NCI-H774 (cell line): ENCODE data around the gene CAMK2B.

Experiments
- DNase-seq: peaks from one replicate; lab custom pipeline; 2025; lab: John Stamatoyannopoulos, UW

CAMK2B gene

DNA sequence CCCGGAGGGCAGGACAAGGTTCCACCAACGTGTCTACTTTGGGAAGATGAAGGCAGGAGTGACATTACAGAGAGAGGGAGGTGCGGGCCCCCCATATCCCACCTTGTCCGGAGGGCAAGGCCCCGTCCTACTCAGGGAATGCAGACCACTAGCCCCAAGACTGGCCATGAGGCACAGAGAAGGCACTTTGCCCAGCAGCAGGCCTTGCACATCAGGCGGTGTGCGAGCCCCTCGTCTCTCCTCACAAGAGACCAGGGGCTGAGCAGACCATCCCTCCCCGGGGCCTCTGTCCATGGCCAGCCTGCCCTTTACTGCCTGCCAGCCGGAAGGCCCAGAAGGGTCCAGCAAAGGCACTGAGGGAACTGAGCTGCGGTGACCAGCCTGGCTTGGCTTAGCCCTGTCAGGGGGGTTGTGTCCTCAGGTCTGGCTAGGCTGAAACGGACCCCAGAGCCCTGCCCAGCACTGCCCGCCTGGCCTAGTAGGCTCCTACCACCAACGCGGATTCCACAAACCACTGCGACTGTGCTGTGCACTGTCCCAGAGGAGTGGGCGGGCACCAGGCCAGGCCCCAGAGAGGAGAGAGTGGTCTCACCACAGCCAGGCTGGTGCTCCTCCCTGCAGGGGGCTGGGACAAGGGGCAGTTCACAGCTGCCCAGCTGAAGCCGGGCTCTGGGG is 16.7 kb downstream of the CAMK2B start:
- DNase-seq, result no peak

DNA sequence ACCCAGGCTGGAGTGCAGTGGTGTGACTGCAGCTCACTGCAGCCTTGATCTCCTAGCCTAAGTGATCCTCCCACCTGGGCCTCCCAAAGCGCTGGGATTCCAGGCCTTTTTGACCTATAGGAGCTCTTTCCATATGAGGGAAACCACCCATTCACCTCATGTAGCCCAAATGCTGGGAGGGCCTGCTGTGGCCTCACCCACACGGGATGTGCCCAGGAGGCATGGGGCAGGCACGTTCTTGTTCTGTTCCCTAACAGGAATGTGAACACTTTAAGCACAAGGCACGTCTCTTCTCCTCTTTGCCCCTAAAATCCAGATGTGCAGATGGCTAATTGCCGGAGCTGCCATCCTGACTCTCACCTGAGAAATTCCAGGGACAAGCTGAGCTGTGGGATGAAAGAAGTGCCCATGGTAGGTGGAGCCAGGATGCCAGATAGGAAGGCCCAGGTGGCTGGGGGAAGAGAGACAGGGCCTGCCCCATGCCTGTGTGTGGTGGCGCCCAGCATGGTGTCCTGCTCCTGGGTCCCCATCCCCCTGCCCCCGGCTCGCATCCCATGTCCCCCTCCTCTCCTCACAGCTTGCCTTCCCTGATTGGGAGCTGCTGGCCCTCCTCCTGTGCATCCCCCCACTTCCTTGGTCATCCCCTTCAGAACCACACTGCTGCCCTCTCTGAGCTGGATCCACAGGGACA is 17.3 kb downstream of the CAMK2B start:
- DNase-seq, result no peak

DNA sequence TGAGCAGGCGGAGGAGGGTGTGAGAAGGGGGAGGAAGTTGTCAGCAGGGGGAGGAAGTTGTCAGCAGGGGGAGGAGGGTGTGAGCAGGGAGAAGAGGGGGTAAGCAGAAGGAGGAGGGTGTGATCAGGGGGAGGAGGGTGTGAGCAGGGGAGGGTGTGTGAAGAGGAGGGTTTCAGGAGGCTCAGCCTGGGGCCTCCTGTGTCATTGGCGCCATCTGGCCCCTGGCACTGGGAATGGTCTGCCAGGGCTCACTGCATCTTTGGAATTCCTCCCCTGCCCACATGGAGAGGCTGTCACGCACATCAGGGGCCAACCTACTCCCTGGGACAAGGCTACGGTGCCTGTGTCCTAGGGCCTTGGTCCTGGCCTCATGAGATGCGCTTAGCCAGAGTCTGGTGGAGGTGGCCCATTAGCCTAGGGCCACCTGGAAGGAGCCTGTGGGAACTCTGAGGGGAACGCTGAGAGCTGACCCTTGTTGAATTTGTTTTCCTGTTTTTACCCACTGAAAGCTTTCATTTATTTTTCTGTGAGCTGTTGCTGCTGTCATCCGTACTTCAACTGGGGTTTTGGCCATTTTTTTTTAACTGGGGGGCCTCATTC is 18.0 kb downstream of the CAMK2B start:
- DNase-seq, result no peak

GRCh38 chr7:44306606-44307005 is 18.8 kb downstream of the CAMK2B start:
- DNase-seq, result no peak

DNA sequence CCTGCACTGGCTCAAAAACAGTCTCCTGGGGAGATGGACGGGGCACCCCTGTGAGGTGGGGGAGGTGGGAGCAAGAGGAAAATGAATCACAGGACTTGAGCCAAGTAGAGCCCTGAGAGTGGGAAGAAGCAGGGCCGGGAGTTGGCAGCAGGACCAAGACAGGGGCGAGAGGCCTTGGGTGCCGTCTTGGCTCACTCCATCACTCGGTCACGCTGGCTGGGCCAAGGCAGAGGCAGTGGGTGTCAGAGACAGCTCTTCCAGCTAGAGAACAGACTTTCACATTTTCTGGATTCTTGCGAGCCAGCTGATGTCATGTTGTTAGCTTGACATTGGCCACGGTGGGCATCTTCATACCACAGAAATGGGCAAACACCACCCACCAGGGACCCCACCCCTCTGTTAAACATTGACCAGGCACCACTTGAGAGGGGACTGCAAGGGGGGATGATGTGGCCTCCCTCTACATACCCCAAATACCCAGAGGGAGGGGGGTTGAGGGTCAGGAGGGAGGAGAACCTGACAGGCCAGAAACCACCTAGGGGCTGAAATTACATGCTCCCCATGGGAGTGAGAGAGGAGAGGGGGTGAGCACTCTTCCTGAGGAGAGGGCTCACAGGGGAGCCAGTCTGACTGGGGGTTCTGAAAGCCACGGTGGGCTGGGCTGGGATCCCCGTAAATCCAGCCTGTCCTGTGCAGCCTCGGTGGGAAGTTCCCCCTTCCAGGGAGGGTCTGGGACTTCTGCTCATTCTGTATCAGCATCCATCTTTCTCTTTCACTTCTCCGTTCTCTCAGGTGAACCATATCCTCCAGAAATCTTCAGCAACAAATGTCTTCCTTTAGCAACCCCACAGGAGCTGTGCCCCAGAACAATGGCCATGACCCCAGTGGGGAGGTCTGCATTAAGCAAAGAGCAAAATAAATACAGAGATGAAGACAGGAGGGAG is 19.6 kb downstream of the CAMK2B start:
- DNase-seq, result no peak

DNA sequence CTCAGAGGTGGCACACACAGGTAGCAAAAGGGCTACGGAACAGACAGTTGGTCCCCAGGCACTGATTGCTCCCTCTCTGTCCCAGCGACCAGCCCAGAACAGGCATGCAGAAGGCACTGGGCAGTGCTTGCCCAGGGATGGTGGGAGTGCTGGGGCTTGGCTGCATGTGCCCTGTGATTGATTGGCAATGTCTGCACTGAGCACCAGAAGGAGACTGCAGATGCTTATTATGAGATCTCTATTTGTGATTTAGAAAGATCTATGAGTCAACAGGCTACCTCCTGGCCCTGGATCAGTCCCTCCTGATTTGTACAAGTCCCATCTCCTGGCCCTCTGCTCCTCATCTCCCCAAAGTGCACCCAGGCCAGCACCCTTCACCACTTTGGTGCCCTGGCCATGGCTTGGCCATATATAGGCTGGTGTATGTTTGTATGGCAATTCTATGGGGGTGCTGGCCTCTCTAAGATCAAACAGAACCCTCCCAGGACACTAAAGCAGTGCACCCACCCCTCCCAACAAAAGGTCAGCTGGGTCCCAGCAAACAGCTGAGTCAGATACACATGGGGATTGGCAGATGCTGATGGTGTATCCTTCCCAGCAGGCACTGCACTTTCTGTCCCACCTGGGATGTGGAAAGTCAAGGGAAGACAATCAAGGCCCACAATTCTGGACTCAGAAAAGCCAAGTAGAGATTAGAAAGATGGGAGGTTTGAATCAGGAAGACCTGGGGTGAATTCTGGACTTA is 30.9 kb downstream of the CAMK2B start:
- DNase-seq, result no peak

- DNase-seq, result no peak
These were observed 31.7 kb downstream of the CAMK2B start for GRCh38 chr7:44293561-44294324.

- DNase-seq, result no peak
These were observed 32.4 kb downstream of the CAMK2B start for GRCh38 chr7:44292876-44293560.

GRCh38 chr7:44292420-44292817 is 33.0 kb downstream of the CAMK2B start:
- DNase-seq, result no peak

DNA sequence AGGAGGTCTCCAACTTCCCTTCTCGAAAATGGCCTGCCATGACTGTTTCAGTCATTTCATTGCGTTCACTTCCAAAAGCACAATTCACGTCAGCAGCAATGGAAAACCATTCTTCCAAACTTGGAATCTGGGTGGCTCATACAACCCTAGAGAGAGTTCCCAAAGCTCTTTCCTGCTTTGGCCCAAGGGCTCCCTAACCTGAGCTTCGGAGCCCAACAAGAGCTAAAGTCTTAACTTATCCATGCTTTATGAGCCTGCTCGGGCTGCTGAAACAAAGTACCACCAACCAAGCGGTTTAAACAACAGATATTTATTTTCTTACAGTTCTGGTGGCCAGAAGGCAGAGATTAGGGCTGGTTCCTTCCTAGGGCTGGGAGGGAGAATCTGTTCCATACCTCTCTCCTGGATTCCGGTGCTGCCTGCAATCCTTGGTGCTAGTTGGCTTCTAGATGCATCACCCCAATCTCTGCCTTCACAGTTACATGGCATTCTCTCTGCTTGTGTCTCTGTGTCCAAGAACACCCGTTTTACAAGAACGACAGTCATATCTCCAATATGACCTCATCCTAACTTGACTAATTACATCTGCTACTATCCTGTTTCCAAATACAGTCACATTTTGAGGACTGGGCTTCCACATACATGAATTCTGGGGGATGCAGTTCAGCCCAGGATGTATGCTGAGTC is 33.5 kb downstream of the CAMK2B start:
- no peak for DNase-seq

GRCh38 chr7:44291066-44291732 is 34.2 kb downstream of the CAMK2B start:
- no peak for DNase-seq

DNA sequence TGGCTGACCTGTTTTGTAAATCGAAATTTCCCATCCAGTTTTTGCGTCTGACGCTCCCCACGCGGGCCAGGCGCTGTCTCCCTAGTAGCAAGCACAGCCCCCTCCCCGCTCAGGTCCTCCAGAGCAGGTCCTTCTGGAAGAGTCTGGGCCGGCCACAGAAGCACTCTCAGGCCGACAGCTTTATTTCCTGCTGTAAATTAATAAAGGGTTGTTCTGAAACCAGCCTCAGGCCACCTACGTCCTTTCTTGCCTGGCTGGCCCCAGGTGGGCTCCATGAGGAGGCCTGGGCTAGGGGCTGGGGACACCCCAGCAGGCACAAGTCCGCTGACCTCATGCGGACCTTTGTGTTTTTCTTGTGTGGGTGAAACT is 35.2 kb downstream of the CAMK2B start:
- no peak for DNase-seq

DNA sequence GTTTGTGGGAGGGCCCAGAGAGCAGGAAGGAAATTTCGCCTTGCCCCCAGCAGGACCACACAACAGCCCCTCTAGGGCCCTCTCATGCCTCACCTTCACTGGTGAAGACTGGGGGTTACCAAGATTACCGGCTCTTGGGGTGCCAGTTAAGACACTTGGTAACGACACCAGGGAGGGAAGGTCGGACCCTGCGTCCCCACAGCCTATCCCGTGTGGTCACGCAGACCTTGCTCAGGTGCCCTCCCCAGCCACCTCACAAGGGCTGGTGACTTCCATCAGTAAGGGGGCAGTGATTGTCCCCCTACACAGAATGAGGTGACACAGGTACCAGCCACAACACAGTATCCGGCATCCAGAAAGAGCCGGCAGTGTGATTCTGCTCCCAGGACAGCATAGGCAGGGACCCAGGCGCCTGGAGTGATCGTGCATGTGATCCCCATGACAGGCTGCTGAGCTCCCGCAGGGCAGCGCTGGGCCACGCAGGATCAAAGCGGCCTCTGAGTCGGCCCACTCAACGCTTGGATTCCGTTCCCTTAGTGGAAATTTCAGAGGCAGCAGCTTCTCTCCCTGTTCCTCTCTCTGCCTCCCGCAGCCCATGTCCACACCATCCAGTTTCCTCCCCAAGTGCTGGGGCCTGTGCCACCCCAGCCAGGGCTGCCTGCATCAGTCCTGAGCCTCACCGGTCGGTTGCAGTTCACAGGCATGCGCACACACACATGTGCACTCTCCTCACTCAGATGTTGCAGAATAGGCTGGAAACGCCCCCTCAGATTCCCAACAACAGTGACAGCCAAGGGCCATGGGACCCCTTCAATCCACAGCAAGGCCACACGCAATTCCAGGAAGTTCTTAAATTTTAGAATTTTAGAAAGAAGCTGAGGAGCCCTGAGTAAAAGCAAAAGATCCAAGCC is 35.8 kb downstream of the CAMK2B start:
- DNase-seq, result no peak

- DNase-seq, result no peak
These were observed 36.5 kb downstream of the CAMK2B start for GRCh38 chr7:44288811-44289340.

GRCh38 chr7:44288381-44288685 is 37.1 kb downstream of the CAMK2B start:
- no peak for DNase-seq

DNA sequence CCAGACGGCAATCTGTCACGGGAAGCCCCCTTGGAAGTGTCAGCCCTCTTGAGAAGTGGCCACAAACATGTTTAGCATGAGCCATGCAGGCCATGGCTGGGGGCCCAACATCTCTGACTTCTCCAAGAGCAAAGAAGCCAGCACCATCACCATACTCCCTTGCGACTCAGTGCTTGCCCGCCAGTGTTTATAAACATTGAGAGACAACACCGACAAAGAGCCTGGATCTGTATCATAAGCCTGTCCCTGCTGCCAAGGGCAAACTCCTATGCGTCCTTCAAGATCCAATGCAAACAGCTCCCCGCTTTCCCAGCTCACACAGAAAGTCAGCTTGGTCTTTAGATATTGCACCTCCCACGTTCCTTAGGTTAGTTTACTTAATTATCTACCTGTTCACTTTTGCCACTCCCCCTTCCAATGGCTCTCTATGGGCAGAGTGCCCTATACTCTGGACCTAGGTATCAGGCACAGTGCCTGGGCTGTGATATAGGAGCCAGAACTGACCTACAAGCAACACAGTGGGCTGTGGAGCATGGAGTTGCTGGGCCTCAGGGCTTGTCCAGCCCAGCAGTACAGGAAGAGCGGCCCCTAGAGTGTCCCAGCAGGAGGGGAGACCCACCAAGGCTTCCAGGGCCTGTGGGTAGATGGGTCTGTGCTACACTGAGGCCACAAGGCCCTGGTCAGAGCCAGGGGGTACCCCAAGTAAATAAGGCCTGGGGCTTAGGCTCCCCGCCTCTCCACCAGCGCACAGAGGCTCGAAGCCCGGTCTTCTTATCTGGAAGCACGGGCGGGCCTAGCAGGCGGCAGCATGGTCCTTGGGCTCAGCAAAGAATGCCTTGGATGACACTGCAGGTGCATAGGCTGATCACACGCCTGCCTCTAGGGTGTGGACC is 37.7 kb downstream of the CAMK2B start:
- DNase-seq, result no peak
